ENCODE results near the gene CMTM1. TPM values are rescaled to one million over a fixed set of nuclear protein-coding genes. Genes with fewer than 3 reads are reported as not detected.

CMTM1 gene
- total and polyA plus RNA-seq, 2 donors (not counting 3 experiments of a cell fraction or from before 2014, with no cell fraction given), result 3.0 to 12.3 TPM

- POLR2A ChIA-PET, result no interaction called here
- H3K4me3 ChIP-seq (replicated peaks in 1 of 3; ENCODE audit: insufficient read depth in 1 of 3, low read depth in 1 of 3, low read length in 3 of 3), result no peak overlapping the region
- CTCF ChIA-PET, result interaction anchor here (1.2 to 1.8 kb wide), 2 partner anchors 9 to 36 kb away, joined by 5 read pairs; no protein-coding TSS in a partner anchor
- H3K9me1 ChIP-seq (replicated peaks; ENCODE audit: control insufficient read depth, extremely low read depth, insufficient read depth, low read length), result no peaks in the 10 kb centered on the region
- intact Hi-C loops (cut with micrococcal nuclease) (no loop called here), dilution Hi-C loops (cut with MboI; ENCODE audit: extremely low pct_ligation_motif_present, low sequenced_read_pairs) (no loop called here)
- H3K4me2 ChIP-seq (ENCODE audit: insufficient read depth, low read length), result no peak overlapping the region
- no peaks in the 10 kb centered on the region for H4K20me1 ChIP-seq (replicated peaks; ENCODE audit: control insufficient read depth, extremely low read depth, insufficient read depth, low read length)
- no TSS peak for BruUV-seq (replicated peaks)
- no peak for TF ChIP-seq CTCF (IDR thresholded peaks at IDR 0.05; ENCODE audit: extremely low read depth in 1 of 2, insufficient read depth in 1 of 2, low read depth in 1 of 2, low read length in 2 of 2)
- H3K9ac ChIP-seq (replicated peaks; ENCODE audit: extremely low read depth, insufficient read depth, low read length), result no peak overlapping the region
- H3K79me2 ChIP-seq (ENCODE audit: control insufficient read depth, insufficient read depth, low read length), result no peaks in the 10 kb centered on the region
- no peaks in the 10 kb centered on the region for H3K27me3 ChIP-seq (ENCODE audit: control insufficient read depth in 2 of 2, insufficient read depth in 2 of 2, low read length in 2 of 2)
- no peak overlapping the region for H2AFZ ChIP-seq (ENCODE audit: low read depth, low read length)
- H3K9me3 ChIP-seq (replicated peaks; ENCODE audit: control insufficient read depth, insufficient read depth, low read length), result no peaks in the 10 kb centered on the region
- H3K4me1 ChIP-seq (ENCODE audit: control insufficient read depth, extremely low read depth, insufficient read depth, low read length), result peaks cover 27% of the 10 kb centered on the region
- H3K27ac ChIP-seq (ENCODE audit: insufficient read depth, low read depth, low read length), result no peak overlapping the region
- no peaks in the 10 kb centered on the region for H3K36me3 ChIP-seq (ENCODE audit: control insufficient read depth in 2 of 2, extremely low read depth in 1 of 2, insufficient read depth in 2 of 2, low read length in 2 of 2)
- DNase-seq (ENCODE audit: low read depth, low spot score) (no peak), FAIRE-seq (no peak)
Observed at GRCh38 chr16:66572356-66572755, 6.1 kb downstream of the CMTM1 start.

- ChIA-PET CTCF (interaction anchor here (1.0 to 1.8 kb wide), 4 partner anchors 10 to 58 kb away, joined by 3 to 9 read pairs (median 4); no protein-coding TSS in a partner anchor), POLR2A (no interaction called here)
- Histone ChIP-seq H3K4me3 (replicated peaks in 1 of 3; ENCODE audit: insufficient read depth in 1 of 3, low read depth in 1 of 3, low read length in 3 of 3) (no peak overlapping the region), H3K9me3 (replicated peaks; ENCODE audit: control insufficient read depth, insufficient read depth, low read length) (no peaks in the 10 kb centered on the region), H3K27ac (ENCODE audit: insufficient read depth, low read depth, low read length) (no peak overlapping the region), H3K9ac (replicated peaks; ENCODE audit: extremely low read depth, insufficient read depth, low read length) (no peak overlapping the region), H3K27me3 (ENCODE audit: control insufficient read depth in 2 of 2, insufficient read depth in 2 of 2, low read length in 2 of 2) (peaks cover 4 to 10% of the 10 kb centered on the region in 2 experiments), H3K9me1 (replicated peaks; ENCODE audit: control insufficient read depth, extremely low read depth, insufficient read depth, low read length) (no peaks in the 10 kb centered on the region), H3K79me2 (ENCODE audit: control insufficient read depth, insufficient read depth, low read length) (no peaks in the 10 kb centered on the region), H3K36me3 (ENCODE audit: control insufficient read depth in 2 of 2, extremely low read depth in 1 of 2, insufficient read depth in 2 of 2, low read length in 2 of 2) (no peaks in the 10 kb centered on the region), H2AFZ (ENCODE audit: low read depth, low read length) (no peak overlapping the region), H3K4me1 (ENCODE audit: control insufficient read depth, extremely low read depth, insufficient read depth, low read length) (peaks cover 24% of the 10 kb centered on the region), H3K4me2 (ENCODE audit: insufficient read depth, low read length) (no peak overlapping the region), H4K20me1 (replicated peaks; ENCODE audit: control insufficient read depth, extremely low read depth, insufficient read depth, low read length) (no peaks in the 10 kb centered on the region)
- BruUV-seq (replicated peaks), result no TSS peak
- DNase-seq (ENCODE audit: low read depth, low spot score), result no peak
- intact Hi-C loops (cut with micrococcal nuclease) (no loop called here), dilution Hi-C loops (cut with MboI; ENCODE audit: extremely low pct_ligation_motif_present, low sequenced_read_pairs) (no loop called here)
- no peak for FAIRE-seq
- TF ChIP-seq GATA2 (IDR thresholded peaks at IDR 0.05; ENCODE audit: insufficient read depth, insufficient read length, low read depth, low read length), result no peak
- TF ChIP-seq EZH2 (IDR thresholded peaks at IDR 0.05; ENCODE audit: borderline replicate concordance, low read depth, low read length, severe bottlenecking), result no peak
- TF ChIP-seq FOS (IDR thresholded peaks at IDR 0.05; ENCODE audit: borderline replicate concordance, insufficient read depth, low read length), result no peak
- no peak for TF ChIP-seq JUN (IDR thresholded peaks at IDR 0.05; ENCODE audit: borderline replicate concordance, insufficient read depth, insufficient read length, low read depth)
- no peak for TF ChIP-seq CTCF (IDR thresholded peaks at IDR 0.05; ENCODE audit: extremely low read depth in 1 of 2, insufficient read depth in 1 of 2, low read depth in 1 of 2, low read length in 2 of 2)
- TF ChIP-seq POLR2A (IDR thresholded peaks at IDR 0.05; ENCODE audit: low read depth, low read length), result no peak
- no peak for TF ChIP-seq MAX (IDR thresholded peaks at IDR 0.05; ENCODE audit: insufficient read depth, insufficient read length)
- TF ChIP-seq MYC (IDR thresholded peaks at IDR 0.05; ENCODE audit: low read depth, low read length), result no peak
- no peak for TF ChIP-seq POLR2AphosphoS5 (IDR thresholded peaks at IDR 0.05; ENCODE audit: insufficient read depth, low read depth, low read length)
Observed at GRCh38 chr16:66574081-66574480, 7.8 kb downstream of the CMTM1 start.

All from endothelial cell of umbilical vein (primary cell).